ENCODE data around the gene ISLR. TPM values are rescaled to one million over a fixed set of nuclear protein-coding genes. Genes with fewer than 3 reads are reported as not detected.

The ISLR gene
- total RNA-seq, 1 donor = 243 TPM

GRCh38 chr15:74128785-74129585 is 44.5 kb upstream of the ISLR start:
- H3K4me3 ChIP-seq (ENCODE audit: low read depth, low read length) = no peak overlapping the region
- no peak for DNase-seq (ENCODE audit: low read depth)

GRCh38 chr15:74129586-74130154 is 43.8 kb upstream of the ISLR start:
- H3K4me3 ChIP-seq (ENCODE audit: low read depth, low read length) = peak overlapping the region; percentile 41
- DNase-seq (ENCODE audit: low read depth) = no peak
- no peak for TF ChIP-seq CTCF (IDR thresholded peaks at IDR 0.05; ENCODE audit: insufficient read depth, low read length)

More at GRCh38 chr15:74128785-74129585, 44.5 kb upstream of the ISLR start:
- TF ChIP-seq CTCF (IDR thresholded peaks at IDR 0.05; ENCODE audit: insufficient read depth, low read length) = no peak

- DNase-seq (ENCODE audit: low read depth) = peak; percentile 29
- TF ChIP-seq CTCF (IDR thresholded peaks at IDR 0.05; ENCODE audit: insufficient read depth, low read length) = no peak
- peak within 1 kb of the TSS; percentile 41 for H3K4me3 ChIP-seq (ENCODE audit: low read depth, low read length)
Measured at GRCh38 chr15:74130155-74130848, 43.2 kb upstream of the ISLR start, which contains the start of gene ISLR2. TSS of gene ISLR2 (plus strand) at chr15:74130586. CDS start at chr15:74132755, 2,169 bp downstream.

- TF ChIP-seq CTCF (IDR thresholded peaks at IDR 0.05; ENCODE audit: insufficient read depth, low read length) = no peak
- H3K4me3 ChIP-seq (ENCODE audit: low read depth, low read length) = no peak overlapping the region
- DNase-seq (ENCODE audit: low read depth) = no peak
Measured at GRCh38 chr15:74130849-74131627, 42.5 kb upstream of the ISLR start.

- TF ChIP-seq CTCF (IDR thresholded peaks at IDR 0.05; ENCODE audit: insufficient read depth, low read length) = no peak
- H3K4me3 ChIP-seq (ENCODE audit: low read depth, low read length) = no peak overlapping the region
- DNase-seq (ENCODE audit: low read depth) = no peak
Measured at GRCh38 chr15:74131628-74132413, 41.7 kb upstream of the ISLR start.
